Loucy (cell line): Measurements from ENCODE around the gene CRY2.

Experiments
- CTCF ChIP-seq: fragments of 200-600 bp; sonication (generic); conservative IDR thresholded peaks from 2 replicates; pipeline ENCODE4 v1.5.1; 2014; ENCODE audit warnings: mild to moderate bottlenecking, antibody characterized with exemption, low read length
- EZH2phosphoT487 ChIP-seq: fragments of 200-600 bp; IDR thresholded peaks from 2 replicates; pipeline ENCODE4 v1.6.1; 2018; ENCODE audit warnings: antibody characterized with exemption, mild to moderate bottlenecking, moderate library complexity, borderline replicate concordance

- no peak for TF ChIP-seq CTCF
- no peak for TF ChIP-seq EZH2phosphoT487
Observed at GRCh38 chr11:45929486-45930030, 82.3 kb downstream of the CRY2 start.
